GM18517 (cell line): Measurements from ENCODE around the gene RNF175.
A peak's percentile ranks its signal among the peaks of the same experiment; 100 is the strongest.

ENCODE experiments used
- ATAC-seq: cut with Tn5 transposase; IDR thresholded peaks from one replicate; pipeline ENCODE4 v1.9.1; 2021; ENCODE audit warnings: mild to moderate bottlenecking, moderate library complexity; ENCODE audit not compliant: unreplicated experiment

Gene RNF175

GRCh38 chr4:153785910-153786721 is 26.3 kb upstream of the RNF175 start:
- no peak for ATAC-seq

GRCh38 chr4:153784166-153784699 is 24.4 kb upstream of the RNF175 start:
- no peak for ATAC-seq

GRCh38 chr4:153782581-153782980 is 22.8 kb upstream of the RNF175 start:
- no peak for ATAC-seq

GRCh38 chr4:153781717-153782416 is 22.0 kb upstream of the RNF175 start:
- no peak for ATAC-seq

- no peak for ATAC-seq
Observed at GRCh38 chr4:153781280-153781679, 21.5 kb upstream of the RNF175 start.

- peak; percentile 86 for ATAC-seq
Observed at GRCh38 chr4:153780876-153781275, 21.1 kb upstream of the RNF175 start.

- ATAC-seq, result no peak
Observed at GRCh38 chr4:153780221-153780620, 20.4 kb upstream of the RNF175 start.

- ATAC-seq, result no peak
Observed at GRCh38 chr4:153778383-153778782, 18.6 kb upstream of the RNF175 start.

- ATAC-seq, result no peak
Observed at GRCh38 chr4:153777421-153777820, 17.6 kb upstream of the RNF175 start.

- ATAC-seq, result no peak
Observed at GRCh38 chr4:153776601-153777000, 16.8 kb upstream of the RNF175 start.

GRCh38 chr4:153773236-153773690 is 13.4 kb upstream of the RNF175 start:
- no peak for ATAC-seq

- no peak for ATAC-seq
Observed at GRCh38 chr4:153771046-153771445, 11.2 kb upstream of the RNF175 start.

GRCh38 chr4:153766758-153767157 is 6.9 kb upstream of the RNF175 start:
- ATAC-seq, result no peak

GRCh38 chr4:153765894-153766293 is 6.1 kb upstream of the RNF175 start:
- no peak for ATAC-seq

- ATAC-seq, result no peak
Observed at GRCh38 chr4:153764601-153765368, 5.0 kb upstream of the RNF175 start.

- ATAC-seq, result no peak
Observed at GRCh38 chr4:153763404-153763803, 3.6 kb upstream of the RNF175 start.

GRCh38 chr4:153758688-153759406 is 977 bp downstream of the RNF175 start:
- no peak for ATAC-seq

GRCh38 chr4:153758136-153758535 is 1.7 kb downstream of the RNF175 start:
- no peak for ATAC-seq

- no peak for ATAC-seq
Observed at GRCh38 chr4:153757407-153757806, 2.4 kb downstream of the RNF175 start.

GRCh38 chr4:153755186-153755585 is 4.6 kb downstream of the RNF175 start:
- no peak for ATAC-seq
